ENCODE results near the gene TAS2R10.
"Not testable (repeated sequence)": the region's sequence is repeated elsewhere in the genome, so short reads cannot be mapped to it uniquely, and the experiment has no call there.

TAS2R10 gene, protein sequence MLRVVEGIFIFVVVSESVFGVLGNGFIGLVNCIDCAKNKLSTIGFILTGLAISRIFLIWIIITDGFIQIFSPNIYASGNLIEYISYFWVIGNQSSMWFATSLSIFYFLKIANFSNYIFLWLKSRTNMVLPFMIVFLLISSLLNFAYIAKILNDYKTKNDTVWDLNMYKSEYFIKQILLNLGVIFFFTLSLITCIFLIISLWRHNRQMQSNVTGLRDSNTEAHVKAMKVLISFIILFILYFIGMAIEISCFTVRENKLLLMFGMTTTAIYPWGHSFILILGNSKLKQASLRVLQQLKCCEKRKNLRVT

DNA sequence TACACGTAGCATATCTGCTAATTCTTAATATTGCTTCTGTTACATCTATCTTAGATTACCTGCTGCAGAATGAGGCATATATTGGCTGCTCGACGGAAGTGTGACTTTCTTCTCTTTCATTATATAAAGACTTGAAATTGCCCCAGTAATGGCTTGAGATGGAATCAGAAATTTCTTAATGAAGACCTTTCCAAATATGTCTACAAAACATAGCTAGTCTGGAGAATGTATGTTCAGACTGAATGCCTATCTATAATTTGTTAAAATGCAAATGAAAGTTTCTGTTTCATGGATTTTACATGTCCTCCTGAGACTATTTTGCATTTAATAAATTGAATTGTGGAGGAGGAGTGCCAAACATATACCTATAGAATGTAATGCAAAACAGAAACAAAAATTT is at the start of gene TAS2R10:
Gene TAS2R10 (minus strand): TSS at position 101 of the 400 bp plus-strand sequence. CDS start 89 bp downstream, at position 12.
- DNase-seq (ENCODE audit: extremely low read depth in 1 of 2, low read depth in 1 of 2), result no peak

DNA sequence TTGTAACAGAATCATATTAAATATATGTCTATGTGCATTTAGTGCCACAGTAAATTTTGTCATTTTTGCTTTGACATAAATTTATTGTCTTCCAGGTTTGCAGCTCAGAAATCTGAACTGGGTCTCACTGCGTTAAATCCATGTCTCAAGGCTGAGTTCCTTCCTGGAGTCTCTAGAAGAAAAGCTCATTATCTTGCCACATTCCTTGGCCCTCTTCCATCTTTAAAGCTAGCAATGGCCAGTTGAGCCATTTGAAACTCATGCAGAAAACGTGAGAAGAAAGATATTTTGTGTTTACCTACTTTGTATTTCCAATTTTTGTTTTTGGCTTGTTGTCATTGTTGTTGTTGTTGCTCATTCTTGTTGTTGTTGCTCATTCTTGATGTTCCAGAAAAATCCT is 47.2 kb upstream of the TAS2R10 start:
- DNase-seq (ENCODE audit: extremely low read depth in 1 of 2, low read depth in 1 of 2), result no peak

DNA sequence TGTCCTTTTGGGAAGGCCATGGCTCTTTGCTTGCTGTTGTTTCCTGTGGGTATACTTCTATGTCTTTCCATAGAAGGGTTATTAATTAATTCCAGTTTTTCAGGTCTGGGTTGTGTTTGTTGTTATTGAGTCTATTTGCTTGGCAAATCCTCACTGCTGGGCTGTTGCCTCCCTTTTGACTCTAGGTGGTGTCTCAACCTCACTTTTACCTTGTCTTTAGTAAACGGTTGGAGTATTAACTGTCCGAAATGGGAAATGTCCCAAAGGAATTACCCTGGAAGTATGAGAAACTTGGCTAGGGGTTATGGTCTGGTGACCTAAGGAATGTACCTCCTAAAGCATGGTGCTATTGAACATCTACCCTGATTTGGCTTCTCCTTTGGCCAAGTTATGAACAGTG is 41.2 kb upstream of the TAS2R10 start:
- no peak for DNase-seq (ENCODE audit: extremely low read depth in 1 of 2, low read depth in 1 of 2)

DNA sequence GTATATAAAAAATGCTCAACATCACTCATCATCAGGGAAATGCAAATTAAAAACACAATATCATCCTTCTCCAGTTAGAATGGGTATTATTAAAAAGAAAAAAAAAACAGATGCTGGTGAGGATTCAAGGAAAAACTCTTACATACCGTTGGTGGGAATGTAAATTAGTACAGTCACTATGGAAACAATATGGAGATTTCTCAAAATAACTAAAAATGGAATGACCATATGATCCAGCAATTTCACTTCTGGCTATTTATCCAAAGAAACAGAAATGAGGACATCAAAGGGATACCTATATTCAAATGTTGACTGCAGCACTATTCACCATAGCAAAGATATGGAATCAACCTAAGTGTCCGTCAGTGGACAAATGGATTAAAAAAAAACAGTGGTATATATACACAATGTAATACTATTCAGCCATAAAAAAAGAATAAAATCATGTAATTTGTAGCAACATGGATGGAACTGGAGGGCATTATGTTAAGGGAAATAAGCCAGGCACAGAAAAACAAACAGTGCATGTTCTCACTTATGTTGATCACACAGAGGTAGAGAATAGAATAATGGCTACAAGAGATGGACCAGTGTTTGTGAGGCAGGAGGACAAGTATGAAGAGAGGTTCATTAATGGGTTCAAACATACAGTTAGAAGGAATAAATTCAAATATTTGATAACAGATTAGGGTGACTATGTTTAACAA is 37.5 kb upstream of the TAS2R10 start:
- DNase-seq (ENCODE audit: extremely low read depth in 1 of 2, low read depth in 1 of 2), result no peak

DNA sequence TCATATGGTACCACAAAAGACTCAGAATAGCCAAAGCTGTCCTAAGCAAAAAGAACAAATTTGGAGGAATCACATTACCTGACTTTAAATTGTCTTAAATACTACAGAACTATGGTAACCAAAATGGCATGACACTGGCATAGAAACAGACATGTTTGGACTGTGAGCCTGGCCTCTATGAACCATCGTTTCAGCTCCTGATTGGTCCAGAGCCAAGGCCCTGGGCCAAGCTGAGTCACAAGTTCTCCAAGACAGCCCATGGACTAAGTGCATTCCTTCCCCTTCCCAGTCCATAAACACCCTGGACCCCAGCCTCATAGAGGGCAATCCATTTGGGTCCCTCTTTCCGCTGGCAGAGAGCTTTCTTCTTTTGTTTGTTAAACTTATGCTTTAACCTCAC is 35.2 kb upstream of the TAS2R10 start:
- DNase-seq (ENCODE audit: extremely low read depth in 1 of 2, low read depth in 1 of 2), result no peak

DNA sequence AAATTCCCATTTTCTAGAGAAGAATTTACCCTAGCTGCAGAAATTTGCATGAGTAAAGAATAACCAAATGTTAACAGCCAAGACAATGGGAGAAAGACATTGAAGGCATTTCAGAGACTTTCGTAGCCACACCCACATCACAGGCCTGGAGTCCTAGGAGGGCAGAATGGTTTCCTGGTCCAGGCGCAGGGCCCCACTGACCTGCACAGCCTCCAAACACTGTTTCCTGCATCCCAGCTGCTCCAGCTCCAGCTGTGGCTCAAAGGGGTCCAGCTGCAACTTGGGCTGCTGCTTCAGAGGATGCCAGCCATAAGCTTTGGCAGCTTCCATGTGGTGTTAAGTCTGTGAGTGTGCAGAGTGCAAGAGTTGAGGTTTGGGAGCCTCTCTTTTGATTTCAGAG is 29.6 kb upstream of the TAS2R10 start:
- DNase-seq (ENCODE audit: extremely low read depth in 1 of 2, low read depth in 1 of 2), result no peak

DNA sequence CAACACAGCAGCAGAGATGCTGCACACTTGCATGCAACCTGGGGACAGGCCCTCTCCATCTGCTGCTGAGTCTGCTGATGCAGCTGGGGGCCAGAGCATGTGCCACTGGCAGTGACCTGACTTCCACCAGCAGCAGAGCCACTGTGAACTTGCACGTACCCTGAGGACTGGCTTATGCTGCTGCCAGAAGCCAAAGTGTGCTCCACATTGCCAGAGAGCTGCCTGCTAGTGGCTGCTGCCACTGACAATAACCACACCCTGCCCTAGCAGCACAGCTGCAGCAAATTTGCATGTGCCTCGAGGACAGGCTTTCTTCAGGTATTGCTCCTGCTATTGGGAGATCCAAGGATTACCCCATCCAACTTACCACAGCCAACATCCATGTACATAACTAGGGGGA is 27.6 kb upstream of the TAS2R10 start:
- DNase-seq (ENCODE audit: extremely low read depth in 1 of 2, low read depth in 1 of 2), result no peak

DNA sequence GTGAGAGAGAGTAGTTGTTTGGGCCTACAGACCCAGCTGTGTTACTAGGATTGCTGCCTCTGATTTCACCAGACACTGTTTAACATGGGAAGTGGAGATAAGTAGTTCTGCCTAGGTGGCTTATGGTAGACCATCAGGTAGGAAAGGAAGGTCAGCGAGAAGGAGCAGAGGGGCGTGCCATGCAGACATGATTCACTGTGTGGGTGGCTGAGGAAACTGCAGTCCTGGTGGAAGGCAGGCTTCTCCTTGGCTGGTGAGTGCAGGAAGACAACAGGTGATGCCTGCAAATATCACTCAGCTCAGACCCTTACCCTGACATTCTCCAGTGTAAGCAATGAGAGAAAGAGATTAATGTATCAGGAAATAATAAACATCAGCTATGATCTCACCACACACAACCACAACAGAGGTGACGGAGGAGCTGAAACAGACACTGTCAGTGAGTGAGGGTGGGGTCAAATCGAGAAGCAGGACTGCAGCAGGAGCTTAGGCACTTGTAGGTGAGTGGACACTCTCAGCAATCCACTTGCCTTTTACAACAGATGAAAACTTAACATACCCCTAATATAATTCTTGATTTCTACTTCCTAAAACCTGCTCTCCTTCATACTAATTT is 25.2 kb upstream of the TAS2R10 start:
- no peak for DNase-seq (ENCODE audit: extremely low read depth in 1 of 2, low read depth in 1 of 2)

DNA sequence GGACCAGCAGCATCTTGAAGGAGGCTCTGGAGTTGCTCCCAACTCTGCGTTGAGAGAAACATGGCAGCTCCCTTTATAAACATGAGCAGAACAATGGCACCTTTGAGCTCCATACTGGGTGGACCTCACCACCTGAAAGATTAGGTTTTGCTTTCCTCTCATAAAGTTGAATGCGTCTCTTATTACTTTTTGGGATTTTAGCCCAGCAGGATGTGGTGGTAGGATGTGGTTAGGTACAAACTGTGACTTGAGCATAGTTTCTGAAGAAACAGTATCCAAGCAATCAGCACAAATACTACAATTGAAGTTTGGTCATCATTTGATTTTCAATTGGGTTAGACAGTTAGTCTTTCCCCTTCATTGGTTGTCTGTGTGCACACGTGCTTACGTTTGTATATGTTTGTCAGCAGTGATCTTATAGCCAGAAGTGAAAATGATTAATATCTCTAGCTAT is 23.3 kb upstream of the TAS2R10 start, which contains the start of gene PRR4:
Gene PRR4 (minus strand): TSS at position 51 of the 454 bp plus-strand sequence. CDS start 38 bp downstream, at position 13.
- no peak for DNase-seq (ENCODE audit: extremely low read depth in 1 of 2, low read depth in 1 of 2)

DNA sequence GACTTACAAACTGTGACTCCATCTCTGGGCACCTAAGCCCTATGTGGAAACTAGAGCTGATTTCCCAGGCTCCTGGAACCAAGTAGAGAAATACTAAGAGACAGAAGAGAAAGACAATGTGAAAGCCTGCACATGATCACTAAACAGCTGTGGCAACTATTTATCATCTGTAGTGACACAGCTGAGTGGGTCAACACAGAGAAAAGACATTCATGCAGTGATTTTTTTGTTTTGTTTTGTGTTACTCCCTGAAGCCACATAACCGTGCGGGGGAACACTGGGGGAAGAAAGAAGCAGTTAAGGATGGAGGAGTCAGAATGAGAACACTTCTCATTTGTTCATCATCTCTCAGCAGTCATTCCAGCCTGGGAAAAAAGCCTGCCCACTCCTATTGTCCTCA is 21.6 kb upstream of the TAS2R10 start:
- no peak for DNase-seq (ENCODE audit: extremely low read depth in 1 of 2, low read depth in 1 of 2)

DNA sequence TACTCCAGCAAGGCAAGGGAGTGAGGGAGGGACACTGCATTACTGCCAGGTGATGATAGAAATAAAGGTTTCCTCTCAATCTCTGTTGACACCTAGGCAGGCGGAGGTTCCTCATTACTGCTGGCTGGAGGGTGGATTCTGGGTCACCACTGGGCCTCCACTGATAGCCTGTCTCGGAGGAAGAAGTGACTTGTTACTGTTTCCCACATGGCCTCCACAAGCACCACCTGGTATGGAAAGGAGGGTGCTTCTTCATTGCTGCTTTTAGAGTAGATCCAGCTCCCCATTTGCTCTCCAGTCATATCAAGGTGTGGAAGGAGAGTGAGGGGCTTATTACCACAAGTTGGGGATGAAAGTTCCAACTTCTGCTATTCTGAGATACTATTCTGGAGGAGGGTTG is 16.7 kb upstream of the TAS2R10 start:
- DNase-seq (ENCODE audit: extremely low read depth in 1 of 2, low read depth in 1 of 2), result no peak

DNA sequence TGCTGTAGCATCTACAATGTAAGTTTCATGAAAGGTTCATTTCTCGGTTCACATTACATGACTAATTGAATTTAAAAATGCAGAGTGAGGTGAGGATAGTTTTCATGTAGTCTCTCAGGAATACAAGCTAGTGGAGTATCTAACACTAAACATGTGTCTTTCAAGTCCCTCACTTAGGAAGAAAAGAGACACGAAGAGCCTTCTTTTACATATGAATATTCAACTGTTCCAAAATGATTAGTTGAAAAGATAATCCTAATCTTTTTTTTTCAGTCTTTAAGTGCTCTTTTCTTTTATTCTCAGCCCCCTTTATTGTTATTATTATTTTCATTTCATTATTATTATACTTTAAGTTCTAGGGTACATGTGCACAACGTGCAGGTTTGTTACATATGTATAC is 12.3 kb upstream of the TAS2R10 start:
- DNase-seq (ENCODE audit: extremely low read depth in 1 of 2, low read depth in 1 of 2), result no peak

DNA sequence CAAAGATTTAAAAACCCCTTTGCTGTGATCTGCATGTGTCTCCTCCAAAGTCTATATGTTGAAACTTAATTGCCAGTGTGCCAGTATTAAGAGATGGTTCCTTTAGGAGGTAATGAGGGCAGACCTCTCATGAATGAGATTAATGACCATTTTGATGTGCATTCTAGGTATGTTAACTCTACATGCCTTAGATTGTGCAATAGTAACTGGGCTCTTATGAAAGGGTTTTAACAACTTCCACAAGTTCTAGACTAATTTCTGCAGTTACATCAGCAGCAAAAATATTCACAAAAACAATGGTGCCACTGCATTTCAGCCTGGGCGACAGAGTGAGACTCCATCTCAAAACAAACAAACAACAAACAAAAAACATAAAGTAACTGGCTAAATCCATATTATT is 3.8 kb upstream of the TAS2R10 start:
- no peak for DNase-seq (ENCODE audit: extremely low read depth in 1 of 2, low read depth in 1 of 2)

DNA sequence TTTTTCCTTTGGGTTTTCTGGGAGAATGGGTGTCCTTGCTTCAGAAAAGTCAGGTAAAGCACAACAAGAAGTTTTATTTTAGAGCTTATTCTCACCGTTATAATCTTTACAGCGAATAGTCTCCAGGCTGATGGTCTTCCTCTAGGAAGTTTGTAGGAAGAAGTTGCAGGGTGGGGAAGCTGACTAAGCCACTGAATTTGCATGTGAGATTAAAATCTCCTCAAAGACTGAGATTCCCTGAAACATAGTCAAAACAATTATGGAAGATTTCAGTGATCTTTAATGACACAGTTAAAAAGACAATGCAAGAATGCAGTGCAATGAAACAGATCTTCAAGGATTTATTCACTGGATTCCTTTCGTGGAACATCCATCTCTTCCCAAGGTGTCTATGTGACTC is 1.2 kb downstream of the TAS2R10 start:
- no peak for DNase-seq (ENCODE audit: extremely low read depth in 1 of 2, low read depth in 1 of 2)

DNA sequence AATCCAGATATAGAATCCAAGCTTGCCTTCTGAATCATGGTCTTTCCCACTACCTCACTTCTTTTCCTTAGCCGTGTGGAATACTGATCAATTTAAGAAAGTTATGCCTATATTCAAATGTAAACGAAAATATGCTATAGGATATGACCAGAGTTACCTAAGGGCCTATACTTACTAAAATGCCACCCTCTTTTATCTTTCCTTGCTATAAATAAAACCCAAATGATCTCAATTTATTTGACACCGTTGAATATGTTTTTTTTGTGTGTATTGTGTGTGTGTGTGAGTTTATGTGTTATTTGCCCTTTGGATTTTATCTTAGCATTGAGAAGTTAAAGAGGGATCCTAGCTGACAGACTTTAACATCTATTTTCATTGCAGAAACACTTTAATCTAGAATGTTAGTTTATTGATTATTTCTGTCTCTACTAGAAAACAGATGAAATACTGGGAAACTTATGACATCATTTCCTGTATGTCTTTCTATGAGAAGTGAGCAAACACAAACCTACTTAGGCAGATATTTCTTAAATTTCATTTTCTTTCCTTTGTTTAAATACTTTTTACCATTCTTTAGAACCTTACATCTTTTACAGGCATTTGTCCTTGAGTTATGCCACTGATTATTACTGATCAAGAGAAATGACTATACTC is 14.1 kb downstream of the TAS2R10 start:
- no peak for DNase-seq (ENCODE audit: extremely low read depth in 1 of 2, low read depth in 1 of 2)

DNA sequence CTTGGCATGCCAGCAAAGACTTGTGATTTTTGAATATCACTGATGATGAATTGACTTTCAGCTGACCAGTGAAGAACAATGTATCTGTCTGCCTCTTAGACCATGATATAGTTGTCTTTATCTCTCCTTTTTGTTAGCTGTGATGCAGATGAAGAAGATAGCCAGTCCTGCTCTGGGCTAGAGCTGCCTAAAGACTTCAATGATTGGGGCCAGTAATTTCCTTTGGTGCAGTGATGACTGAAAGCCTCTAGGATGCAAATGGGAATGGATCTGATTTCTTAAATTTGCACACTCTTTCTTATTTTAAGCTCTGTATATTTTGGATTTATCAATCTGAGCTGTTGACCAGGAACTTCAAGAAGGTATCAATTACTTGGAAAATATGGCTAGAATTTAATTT is 16.1 kb downstream of the TAS2R10 start, which contains the start of gene TAS2R9:
Gene TAS2R9 (minus strand): TSS at position 101 of the 400 bp plus-strand sequence. CDS start 93 bp downstream, at position 8.
- no peak for DNase-seq (ENCODE audit: extremely low read depth in 1 of 2, low read depth in 1 of 2)

DNA sequence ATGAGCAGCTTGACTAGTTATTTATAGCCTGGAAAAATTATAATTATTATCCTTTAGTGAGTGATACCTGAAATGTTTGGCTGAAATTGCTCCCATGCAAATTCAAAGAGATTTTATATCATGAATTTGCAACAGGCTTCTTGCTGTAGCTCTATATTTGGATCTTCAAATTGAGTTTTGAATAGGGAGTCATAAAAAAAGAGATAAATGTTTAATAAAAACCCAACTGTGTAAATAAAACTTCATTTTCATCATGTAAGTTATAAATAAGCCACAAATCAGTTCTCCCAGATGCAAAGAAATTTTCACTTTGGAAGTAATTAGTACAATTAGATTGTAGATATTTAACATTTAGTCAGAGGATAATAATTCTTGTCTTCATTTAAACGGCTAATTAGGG is 19.0 kb downstream of the TAS2R10 start, which contains the start of gene TAS2R8:
Gene TAS2R8 (minus strand): TSS at position 101 of the 400 bp plus-strand sequence. CDS start 306 bp downstream, outside the sequence.
- no peak for DNase-seq (ENCODE audit: extremely low read depth in 1 of 2, low read depth in 1 of 2)

DNA sequence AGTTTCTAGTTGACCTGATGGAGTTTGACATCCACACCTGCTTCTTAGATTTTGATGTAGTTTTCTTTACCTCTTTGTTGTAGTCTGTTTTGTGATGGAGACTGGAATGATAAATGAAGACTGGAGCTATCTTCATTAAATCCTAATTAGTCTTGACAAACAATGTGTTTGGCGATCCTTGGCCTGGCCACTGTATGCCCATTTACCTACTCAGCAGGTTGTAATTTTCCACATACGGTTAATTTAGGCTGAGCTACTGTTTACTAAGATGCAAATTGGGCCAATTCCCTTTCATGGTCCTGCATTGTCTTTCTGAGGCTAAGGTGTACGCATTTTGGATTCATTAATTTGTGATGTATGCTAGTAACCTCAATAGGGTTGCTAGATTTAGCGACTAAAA is 23.6 kb downstream of the TAS2R10 start, which contains the start of gene TAS2R7:
Gene TAS2R7 (minus strand): TSS at position 41 of the 400 bp plus-strand sequence. CDS start 57 bp downstream, outside the sequence.
- no peak for DNase-seq (ENCODE audit: extremely low read depth in 1 of 2, low read depth in 1 of 2)

DNA sequence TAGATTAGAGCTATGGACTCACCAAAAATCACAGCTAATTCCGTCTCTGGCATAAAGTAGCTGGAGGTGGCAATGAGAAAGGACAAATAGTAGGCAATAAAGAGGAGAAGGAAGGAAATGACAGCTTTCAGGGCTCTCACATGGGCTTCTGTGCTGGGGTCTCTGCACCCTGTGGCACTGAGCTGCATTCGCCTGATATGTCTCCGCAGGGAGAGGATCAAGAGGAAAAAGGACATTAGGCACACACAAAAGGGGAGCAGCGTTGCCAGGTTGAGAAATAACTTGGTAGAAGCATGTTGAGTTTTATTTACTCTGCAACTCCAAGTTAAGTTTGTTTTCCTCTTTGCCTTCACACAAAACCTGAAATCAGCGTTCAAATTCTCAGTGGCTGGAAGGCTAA is 24.4 kb downstream of the TAS2R10 start:
- no peak for DNase-seq (ENCODE audit: extremely low read depth in 1 of 2, low read depth in 1 of 2)

DNA sequence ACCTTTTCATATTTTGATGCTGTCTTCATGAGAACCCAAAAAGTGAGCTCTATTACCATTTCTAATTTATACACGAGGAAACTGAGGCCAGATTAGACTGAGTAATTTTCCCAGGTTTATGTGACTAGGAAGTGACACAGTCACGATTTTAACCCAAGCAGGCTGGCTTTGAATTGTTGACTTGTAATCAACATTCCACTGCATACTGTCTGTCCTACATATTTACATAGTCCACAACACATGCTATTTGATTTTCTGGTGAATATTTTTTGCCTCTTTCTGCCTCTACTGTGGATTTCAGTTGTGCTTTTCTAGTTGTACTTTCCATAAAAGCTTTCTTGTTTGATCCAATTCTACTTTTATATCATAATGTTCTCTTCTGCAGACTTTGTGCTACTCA is 31.9 kb downstream of the TAS2R10 start:
- DNase-seq (ENCODE audit: extremely low read depth in 1 of 2, low read depth in 1 of 2), result no peak

DNA sequence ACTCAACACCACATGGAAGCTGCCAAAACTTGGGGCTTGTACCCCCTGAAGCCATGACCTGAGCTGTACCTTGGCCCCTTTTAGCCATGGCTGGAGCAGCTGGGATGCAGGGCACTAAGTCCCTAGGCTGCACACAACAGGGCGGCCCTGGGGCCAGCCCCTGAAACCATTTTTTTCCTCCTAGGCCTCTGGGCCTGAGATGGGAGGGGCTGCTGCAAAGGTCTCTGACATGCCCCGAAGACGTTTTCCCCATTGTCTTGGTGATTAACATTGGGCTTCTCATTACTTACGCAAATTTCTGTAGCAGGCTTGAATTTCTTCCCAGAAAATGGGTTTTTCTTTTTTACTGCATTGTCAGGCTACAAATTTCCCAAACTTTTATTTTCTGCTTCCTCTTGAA is 34.4 kb downstream of the TAS2R10 start:
- DNase-seq (ENCODE audit: extremely low read depth in 1 of 2, low read depth in 1 of 2), result not testable (repeated sequence)

Data from stimulated activated CD8-positive, alpha-beta memory T cell treated with anti-CD3 and anti-CD28 coated beads, Interleukin-7, amount 100 ng/mL, for 48 hours (primary cell).